Suppressor macrophage treated with lipopolysaccharide for 4 hours (primary cell): Measurements from ENCODE around the gene CX3CL1.
A peak's percentile ranks its signal among the peaks of the same experiment; 100 is the strongest.

Experiments used
- DNase-seq: peaks from one replicate; pipeline ENCODE4 v3.0.0-alpha.2; 2020

The CX3CL1 gene

DNA sequence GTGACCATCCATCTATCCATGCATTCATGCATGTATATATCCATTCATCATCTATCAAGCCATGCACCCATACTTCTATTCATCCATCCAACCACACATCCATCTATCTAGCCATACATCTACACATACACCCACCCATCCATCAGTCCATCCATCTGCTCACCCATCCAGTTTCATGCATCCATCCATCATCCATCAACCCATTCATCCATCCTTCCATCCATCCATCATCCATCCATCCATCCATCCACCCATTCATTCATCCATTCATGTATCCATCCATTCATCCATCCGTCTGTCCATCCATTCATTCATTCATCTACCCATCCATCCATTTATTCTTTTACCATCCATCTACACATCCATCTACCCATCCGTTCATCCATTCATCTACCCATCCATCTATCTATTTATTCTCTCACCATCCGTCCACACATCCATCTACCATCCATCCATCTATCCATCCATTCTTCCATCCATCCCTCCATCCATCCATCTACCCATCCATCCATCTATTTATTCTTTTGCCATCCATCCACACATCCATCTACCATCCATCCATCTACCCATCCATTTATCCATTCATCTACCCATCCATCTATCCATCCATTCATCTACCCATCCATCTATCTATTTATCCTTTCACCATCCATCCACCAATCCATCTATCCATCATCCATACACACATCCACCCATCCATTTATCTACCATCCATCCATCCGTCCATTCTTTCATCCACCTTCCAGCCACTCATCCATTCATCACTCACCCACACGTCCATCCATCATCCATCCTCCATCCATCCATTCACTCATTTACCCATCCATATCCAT lies 35.4 kb downstream of the CX3CL1 start:
- DNase-seq, result no peak

DNA sequence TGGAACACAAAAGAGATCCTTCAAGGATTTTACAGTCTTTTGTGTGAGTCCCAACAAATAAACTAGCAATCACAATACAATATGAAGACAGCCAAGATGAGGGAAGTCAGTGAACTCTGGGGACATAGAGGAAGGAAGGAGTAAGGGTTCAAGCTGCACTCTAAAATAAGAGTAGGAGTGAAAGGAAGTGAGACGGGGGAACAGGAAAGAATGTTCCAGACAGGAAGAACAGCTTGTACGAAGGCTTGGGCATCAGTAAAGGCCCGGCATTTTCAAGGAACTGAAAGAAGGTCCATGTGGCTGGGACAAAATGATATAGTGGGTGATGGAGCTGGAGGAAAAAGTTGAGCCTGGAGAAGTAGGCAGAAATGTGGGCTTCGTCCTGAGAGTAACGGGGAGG lies 36.8 kb downstream of the CX3CL1 start:
- peak; percentile 27 for DNase-seq

GRCh38 chr16:57409870-57410587 lies 37.7 kb downstream of the CX3CL1 start:
- no peak for DNase-seq

- no peak for DNase-seq
Observed at GRCh38 chr16:57411362-57411976, 39.2 kb downstream of the CX3CL1 start.

DNA sequence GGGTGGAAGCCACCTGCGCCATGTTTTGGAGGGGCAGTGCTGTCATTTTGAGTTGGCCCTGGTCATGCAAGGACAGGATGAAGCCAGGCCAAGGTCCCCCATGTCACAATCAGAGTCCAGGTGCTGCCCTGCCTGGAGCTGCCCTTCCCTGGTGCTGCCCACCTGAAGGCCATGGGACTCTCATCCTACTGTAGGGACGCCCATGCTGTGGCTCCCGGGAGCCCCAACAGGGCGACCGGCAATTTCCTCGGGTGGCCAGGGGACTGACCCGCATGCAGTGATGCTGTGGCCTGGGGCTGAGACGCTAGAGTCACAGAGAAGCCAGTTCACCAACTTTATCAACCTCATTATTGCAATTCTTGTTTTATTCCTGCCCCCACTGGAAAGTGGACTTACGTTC lies 40.3 kb downstream of the CX3CL1 start:
- no peak for DNase-seq

DNA sequence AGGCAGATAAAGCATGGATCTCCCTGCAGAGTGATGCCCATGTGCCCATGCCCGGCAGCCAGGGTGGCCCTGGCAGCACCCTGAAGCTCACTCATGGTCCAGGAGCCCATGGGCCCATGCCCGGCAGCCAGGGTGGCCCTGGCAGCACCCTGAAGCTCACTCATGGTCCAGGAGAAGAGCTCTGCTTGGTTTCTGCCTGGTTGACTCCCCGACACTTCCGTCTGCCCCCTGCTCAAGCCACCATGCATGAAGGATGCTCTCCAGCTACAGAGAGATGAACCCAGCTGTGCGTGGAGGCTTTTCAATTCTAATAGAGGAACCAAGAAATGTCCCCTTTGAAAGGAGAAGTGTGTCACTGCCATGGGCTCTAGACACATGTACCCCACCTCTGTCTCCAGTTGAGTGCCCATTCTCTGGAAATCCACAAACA lies 41.0 kb downstream of the CX3CL1 start:
- no peak for DNase-seq

DNA sequence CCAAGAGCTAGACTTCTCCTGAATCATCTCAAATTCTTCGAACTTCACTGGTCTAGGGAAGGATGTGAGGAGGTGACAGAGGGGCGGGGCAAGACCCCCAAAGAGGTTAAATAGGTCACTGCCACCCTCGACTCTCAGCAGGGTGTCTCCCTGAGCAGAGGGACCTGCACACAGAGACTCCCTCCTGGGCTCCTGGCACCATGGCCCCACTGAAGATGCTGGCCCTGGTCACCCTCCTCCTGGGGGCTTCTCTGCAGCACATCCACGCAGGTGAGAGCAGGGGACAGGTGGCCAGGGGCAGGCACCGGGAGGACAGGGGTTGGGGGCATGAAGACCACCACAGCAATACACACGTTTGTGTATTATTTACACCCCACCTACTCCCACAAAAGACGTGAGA lies 41.4 kb downstream of the CX3CL1 start:
- no peak for DNase-seq

DNA sequence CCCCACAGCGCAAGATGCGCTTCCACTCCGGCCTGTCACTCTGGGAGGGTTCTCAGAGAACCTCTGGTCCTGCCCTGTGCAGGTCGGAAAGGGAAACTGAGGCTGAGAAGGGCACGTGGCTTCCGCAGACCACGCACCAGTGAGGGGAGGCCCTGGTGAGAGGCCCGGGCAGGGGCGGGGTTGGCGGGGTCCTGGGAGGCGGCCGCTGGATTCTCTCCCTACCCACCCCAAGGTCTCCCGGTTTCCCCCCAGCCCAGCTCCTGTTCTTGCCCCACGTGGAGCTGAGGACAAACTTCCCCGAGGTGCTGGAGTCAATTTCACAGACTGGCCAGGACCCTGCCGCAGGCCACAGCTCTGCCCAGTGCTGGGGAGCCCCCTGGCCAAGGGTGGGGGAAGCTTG lies 43.8 kb downstream of the CX3CL1 start:
- DNase-seq, result no peak

- no peak for DNase-seq
Observed at GRCh38 chr16:57419506-57419905, 47.2 kb downstream of the CX3CL1 start.

- peak; percentile 61 for DNase-seq
Observed at GRCh38 chr16:57422026-57422944, 50.0 kb downstream of the CX3CL1 start.

DNA sequence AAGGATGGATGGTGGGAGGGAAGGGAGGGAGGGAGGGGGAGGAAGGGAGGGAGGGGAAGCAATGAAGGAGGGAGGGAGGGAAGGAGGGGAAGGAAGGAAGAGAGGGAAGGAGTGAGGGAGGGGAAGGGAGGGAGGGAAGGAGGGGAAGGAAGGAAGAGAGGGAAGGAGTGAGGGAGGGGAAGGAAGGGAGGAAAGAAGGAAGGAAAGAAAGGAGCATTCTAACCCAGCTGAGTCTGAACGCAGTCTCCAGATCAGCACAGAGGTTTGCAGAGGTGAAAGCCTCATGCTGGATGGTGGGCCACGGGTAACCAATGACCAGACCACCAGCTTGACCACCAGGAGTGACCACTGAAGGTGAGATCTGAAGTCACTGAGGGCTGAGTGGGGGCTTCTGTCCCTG lies 50.9 kb downstream of the CX3CL1 start:
- no peak for DNase-seq

GRCh38 chr16:57424583-57424982 lies 52.3 kb downstream of the CX3CL1 start:
- no peak for DNase-seq

DNA sequence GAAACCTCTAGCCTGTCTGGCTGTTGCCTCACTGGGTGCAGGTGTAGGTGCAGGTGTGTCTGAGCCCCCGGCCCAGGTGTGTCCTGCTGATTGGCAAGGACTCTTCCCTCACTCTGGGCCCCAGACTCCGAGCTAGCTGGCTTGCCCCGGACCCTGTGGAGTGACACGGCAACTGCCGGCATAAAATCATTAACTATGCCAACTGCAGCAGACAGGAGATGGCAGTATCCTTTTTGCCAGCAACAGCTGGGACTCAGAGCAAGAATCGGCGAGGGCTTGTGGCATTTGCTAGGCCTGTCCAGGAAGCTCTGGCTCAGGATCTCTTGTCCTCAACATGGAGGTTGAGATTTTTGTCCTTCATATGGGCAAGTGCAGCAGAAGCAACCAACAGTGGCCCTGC lies 54.1 kb downstream of the CX3CL1 start:
- no peak for DNase-seq

GRCh38 chr16:57427307-57427706 lies 55.0 kb downstream of the CX3CL1 start:
- DNase-seq, result no peak

- DNase-seq, result no peak
Observed at GRCh38 chr16:57427824-57428223, 55.5 kb downstream of the CX3CL1 start.

GRCh38 chr16:57430955-57431354 lies 58.7 kb downstream of the CX3CL1 start:
- DNase-seq, result no peak

DNA sequence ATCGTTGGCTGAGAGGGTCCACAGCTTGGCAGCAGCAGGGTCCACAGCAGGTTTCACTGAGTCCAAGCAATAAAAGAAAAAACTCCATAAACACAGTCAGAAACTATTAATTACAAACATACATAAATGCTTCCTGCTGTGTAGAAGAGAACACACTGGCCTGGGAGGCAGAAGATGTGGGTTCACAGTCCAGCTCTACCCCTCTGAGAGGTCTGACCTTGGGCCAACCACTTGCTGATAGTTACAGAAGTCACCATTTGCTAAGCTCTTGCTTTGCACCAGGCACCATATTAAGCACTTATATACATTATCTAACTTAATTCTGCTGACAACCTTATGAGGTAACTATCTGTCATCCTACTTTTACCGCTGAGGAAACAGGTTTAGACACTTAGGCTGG lies 60.2 kb downstream of the CX3CL1 start:
- no peak for DNase-seq

DNA sequence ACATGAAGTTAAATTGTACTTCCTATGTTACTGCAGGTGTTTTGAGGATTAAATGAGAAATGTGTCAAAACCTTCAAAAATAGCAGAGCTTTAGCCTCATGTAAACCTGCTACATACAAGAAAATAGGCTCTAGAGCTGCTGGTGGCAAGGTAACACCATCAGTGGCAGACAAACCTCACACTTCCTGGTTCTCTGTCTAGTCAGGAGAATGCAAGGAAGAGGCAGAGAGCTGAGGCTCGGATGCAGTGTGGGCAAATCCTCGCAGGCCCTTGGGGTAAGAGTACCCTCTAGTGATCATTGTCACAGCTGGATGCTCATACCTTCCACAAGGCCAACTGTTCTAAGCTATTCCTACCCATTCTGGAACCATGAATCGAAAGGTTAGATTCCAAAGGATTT lies 60.7 kb downstream of the CX3CL1 start:
- DNase-seq, result no peak

DNA sequence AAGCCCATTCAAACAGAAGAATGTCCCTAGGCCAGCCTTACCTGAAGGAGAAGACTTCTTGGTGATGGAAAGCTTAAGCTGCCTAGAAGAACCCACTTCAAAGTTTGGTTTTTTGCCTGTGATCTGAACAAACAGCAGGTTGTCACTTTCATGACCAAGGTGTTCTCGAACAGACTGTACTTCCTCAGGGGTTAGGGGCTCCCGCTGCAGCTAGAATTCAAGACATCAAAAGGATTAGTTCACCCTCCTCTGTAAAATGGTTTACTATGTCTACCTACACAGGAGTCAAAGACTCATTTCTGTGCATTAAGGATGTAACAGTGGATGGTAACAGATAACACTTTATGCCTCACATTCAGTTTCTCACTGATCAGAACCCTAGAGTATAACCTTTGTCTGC lies 61.7 kb downstream of the CX3CL1 start:
- DNase-seq, result no peak
